Caco-2 (cell line): ENCODE results near the gene TRAPPC13. TPM values are rescaled to one million over a fixed set of nuclear protein-coding genes. Genes with fewer than 3 reads are reported as not detected.

Source experiments
- BruUV-seq: library from RNA; stranded (reverse); fragments of 400-500 nt; replicated peaks from 2 replicates; lab custom pipeline; 2021; lab: Mats Ljungman, UMichigan
- CTCF ChIA-PET: fragments of 300-600 bp; sonication (Branson Sonifier 250); formaldehyde crosslinking; loops from one replicate; lab custom pipeline; 2022; ENCODE audit warnings: antibody characterized with exemption; lab: Charles Lee
- POLR2A ChIA-PET: fragments of 300-600 bp; sonication (Branson Sonifier 250); formaldehyde crosslinking; loops from one replicate; lab custom pipeline; 2022; ENCODE audit warnings: antibody characterized with exemption; lab: Charles Lee
- DNase-seq, 2 experiments: peaks; one replicate each; pipeline versions ENCODE4 v3.0.0 to v3.0.0-alpha.2; 2020 to 2022
- H3K27me3 ChIP-seq: replicated peaks from 2 replicates; pipeline ENCODE4 v1.6.0; 2011; ENCODE audit warnings: low read length; ENCODE audit not compliant: control insufficient read depth, insufficient read depth
- H3K36me3 ChIP-seq: 2 replicates; pipeline ENCODE4 v1.5.1; 2011; ENCODE audit warnings: low read length; ENCODE audit not compliant: control insufficient read depth, insufficient read depth
- H3K4me1 ChIP-seq: fragments of 250-450 bp; sonication (Bioruptor Pico); 2 replicates; pipeline ENCODE4 v1.5.1; 2020; ENCODE audit warnings: mild to moderate bottlenecking
- H3K4me3 ChIP-seq: 2 replicates; pipeline ENCODE4 v1.5.1; 2011; ENCODE audit warnings: low read depth, mild to moderate bottlenecking, control low read depth, low read length
- H3K9me3 ChIP-seq: fragments of 250-450 bp; sonication (Bioruptor Pico); 2 replicates; pipeline ENCODE4 v1.5.1; 2020; ENCODE audit warnings: mild to moderate bottlenecking, moderate library complexity
- H3K27ac Mint-ChIP-seq: one replicate; pipeline ENCODE4 v1.8.0; 2022; ENCODE audit warnings: mixed read lengths; ENCODE audit not compliant: unreplicated experiment
- H3K27me3 Mint-ChIP-seq: one replicate; pipeline ENCODE4 v1.8.0; 2022; ENCODE audit warnings: mixed read lengths; ENCODE audit not compliant: insufficient read depth, unreplicated experiment
- H3K36me3 Mint-ChIP-seq: one replicate; pipeline ENCODE4 v1.8.0; 2022; ENCODE audit warnings: mild to moderate bottlenecking, mixed read lengths; ENCODE audit not compliant: insufficient read depth, unreplicated experiment
- H3K4me1 Mint-ChIP-seq: one replicate; pipeline ENCODE4 v1.8.0; 2022; ENCODE audit warnings: low read depth, mixed read lengths; ENCODE audit not compliant: unreplicated experiment
- H3K4me3 Mint-ChIP-seq: one replicate; pipeline ENCODE4 v1.8.0; 2022; ENCODE audit warnings: mild to moderate bottlenecking, moderate library complexity, mixed read lengths; ENCODE audit not compliant: unreplicated experiment
- H3K9me3 Mint-ChIP-seq: one replicate; pipeline ENCODE4 v1.8.0; 2022; ENCODE audit warnings: mixed read lengths; ENCODE audit not compliant: unreplicated experiment
- CTCF ChIP-seq, 2 experiments: fragments of 200-600 bp in 1 of 2; IDR thresholded peaks; 1 replicate in 1 of 2; 2 replicates in 1 of 2; pipeline versions ENCODE4 v1.5.1 to v1.8.0; 2011 to 2022; ENCODE audit warnings: antibody characterized with exemption in 1 of 2, control low read depth in 1 of 2, inconsistent platforms in 1 of 2, low read depth in 1 of 2, low read length in 1 of 2, mild to moderate bottlenecking in 1 of 2, moderate library complexity in 1 of 2; ENCODE audit not compliant: insufficient read depth in 1 of 2, severe bottlenecking in 1 of 2, unreplicated experiment in 1 of 2
- intact Hi-C: fragments of 100-400 bp; cut with micrococcal nuclease; formaldehyde crosslinking; loops from one replicate; pipeline ENCODE4 v1.10.0; 2022; ENCODE audit not compliant: unreplicated experiment
- total RNA-seq: library from RNA; stranded (reverse); gene quantifications from 2 replicates; pipeline ENCODE4 v1.2.3, GENCODE V29; 2022

Gene TRAPPC13
- total RNA-seq, 1 experiment from 2014 or later: 19.6 TPM

GRCh38 chr5:65647941-65648340, 23.1 kb downstream of the TRAPPC13 start:
- ChIA-PET POLR2A (no interaction called here), CTCF (no interaction called here)
- H3K27me3 Mint-ChIP-seq: no peaks in the 10 kb centered on the region
- no peak for DNase-seq
- Histone ChIP-seq H3K27me3 (no peaks in the 10 kb centered on the region), H3K4me3 (no peak overlapping the region), H3K36me3 (no peaks in the 10 kb centered on the region), H3K9me3 (no peaks in the 10 kb centered on the region), H3K4me1 (peaks cover 18% of the 10 kb centered on the region)
- no peak overlapping the region for H3K4me3 Mint-ChIP-seq
- no TSS peak for BruUV-seq
- no peak overlapping the region for H3K27ac Mint-ChIP-seq
- peaks cover 12% of the 10 kb centered on the region for H3K36me3 Mint-ChIP-seq
- no peak for TF ChIP-seq CTCF (IDR thresholded peaks at IDR 0.05; ENCODE audit: insufficient read depth in 1 of 2, low read depth in 1 of 2, low read length in 1 of 2, severe bottlenecking in 1 of 2, unreplicated experiment in 1 of 2)
- H3K9me3 Mint-ChIP-seq: no peaks in the 10 kb centered on the region
- peaks cover 17% of the 10 kb centered on the region for H3K4me1 Mint-ChIP-seq
- intact Hi-C loops: no loop called here

- Histone ChIP-seq H3K9me3 (no peaks in the 10 kb centered on the region), H3K4me3 (no peak overlapping the region), H3K27me3 (no peaks in the 10 kb centered on the region), H3K36me3 (no peaks in the 10 kb centered on the region), H3K4me1 (peaks cover 18% of the 10 kb centered on the region)
- peak; percentile 72 to 83 for DNase-seq
- Mint-ChIP-seq H3K4me1 (peaks cover 17% of the 10 kb centered on the region), H3K9me3 (no peaks in the 10 kb centered on the region), H3K36me3 (peaks cover 12% of the 10 kb centered on the region), H3K27ac (peak overlapping the region; percentile 48), H3K4me3 (peak overlapping the region; percentile 41), H3K27me3 (no peaks in the 10 kb centered on the region)
- intact Hi-C loops: loop anchor here (1.0 to 2.0 kb wide), 3 partner anchors 14 to 40 kb away; partner anchors contain the start of gene TRIM23
- ChIA-PET POLR2A (interaction anchor here (1.5 kb wide), 1 partner anchor 88 kb away, joined by 6 read pairs; the partner anchor contains the start of genes CENPK and PPWD1), CTCF (interaction anchor here (0.6 kb wide), 1 partner anchor 60 kb away, joined by 9 read pairs; no protein-coding TSS in a partner anchor)
- TF ChIP-seq CTCF (IDR thresholded peaks at IDR 0.05; ENCODE audit: insufficient read depth in 1 of 2, low read depth in 1 of 2, low read length in 1 of 2, severe bottlenecking in 1 of 2, unreplicated experiment in 1 of 2): no peak
- no TSS peak for BruUV-seq
Observed at GRCh38 chr5:65651144-65651543, 26.3 kb downstream of the TRAPPC13 start.

- H3K36me3 Mint-ChIP-seq: peaks cover 16% of the 10 kb centered on the region
- intact Hi-C loops: no loop called here
Observed at GRCh38 chr5:65654713-65655112, 29.9 kb downstream of the TRAPPC13 start.

More at GRCh38 chr5:65654713-65655112, 29.9 kb downstream of the TRAPPC13 start:
- Mint-ChIP-seq H3K9me3 (no peaks in the 10 kb centered on the region), H3K4me1 (no peaks in the 10 kb centered on the region), H3K27me3 (no peaks in the 10 kb centered on the region), H3K4me3 (no peak overlapping the region), H3K27ac (no peak overlapping the region)
- TF ChIP-seq CTCF (IDR thresholded peaks at IDR 0.05; ENCODE audit: insufficient read depth in 1 of 2, low read depth in 1 of 2, low read length in 1 of 2, severe bottlenecking in 1 of 2, unreplicated experiment in 1 of 2): no peak
- CTCF ChIA-PET: no interaction called here
- POLR2A ChIA-PET: no interaction called here
- no peak for DNase-seq
- Histone ChIP-seq H3K4me3 (no peak overlapping the region), H3K4me1 (peaks cover 12% of the 10 kb centered on the region; the same call in 1 of the 2 replicates), H3K9me3 (no peaks in the 10 kb centered on the region), H3K27me3 (no peaks in the 10 kb centered on the region), H3K36me3 (no peaks in the 10 kb centered on the region)
- no TSS peak for BruUV-seq
